GM12878 (cell line): ENCODE data around the gene SPIRE1. TPM values are rescaled to one million over a fixed set of nuclear protein-coding genes. Genes with fewer than 3 reads are reported as not detected.

ENCODE experiments used
- ATAC-seq: fragments of 200-7000 bp; cut with Tn5 transposase; 3 replicates; pipeline ENCODE4 v1.9.1; 2020; ENCODE audit warnings: mild to moderate bottlenecking, moderate library complexity
- BruUV-seq: library from RNA; stranded (reverse); fragments of 400-500 nt; replicated peaks from 2 replicates; lab custom pipeline; 2021; lab: Mats Ljungman, UMichigan
- CTCF ChIA-PET: fragments of 300-600 bp; sonication (Branson Sonifier 250); formaldehyde crosslinking; extraction: SDS; loops from one replicate; lab custom pipeline; 2021; ENCODE audit warnings: inconsistent platforms; lab: Yijun Ruan, JAX
- POLR2A ChIA-PET: fragments of 350-600 bp; formaldehyde crosslinking; extraction: SDS; loops from one replicate; lab custom pipeline; 2021; ENCODE audit warnings: inconsistent platforms; lab: Charles Lee
- RAD21 ChIA-PET: fragments of 300-600 bp; sonication (Branson Sonifier 250); formaldehyde crosslinking; loops from one replicate; lab custom pipeline; 2023; ENCODE audit warnings: antibody characterized with exemption; ENCODE audit not compliant: unreplicated experiment; lab: Charles Lee
- SMC1A ChIA-PET: fragments of 300-600 bp; sonication (Branson Sonifier 250); formaldehyde crosslinking; loops from one replicate; lab custom pipeline; 2023; ENCODE audit not compliant: unreplicated experiment, uncharacterized antibody; lab: Charles Lee
- DNase-seq: peaks from one replicate; pipeline ENCODE4 v3.0.0-alpha.2; 2011; ENCODE audit warnings: low read depth, low spot score
- FAIRE-seq: peaks from 3 replicates; lab custom pipeline; 2011; peaks lifted over from hg19 to GRCh38; lab: Jason Lieb, UNC
- H2AFZ ChIP-seq: 2 replicates; pipeline ENCODE4 v1.6.0; 2011; ENCODE audit warnings: low read depth, low read length, control low read depth; ENCODE audit not compliant: control insufficient read depth
- H3K27ac ChIP-seq: 2 replicates; pipeline ENCODE4 v1.5.1; 2011; ENCODE audit warnings: control low read depth; ENCODE audit not compliant: control insufficient read depth, insufficient read depth
- H3K27me3 ChIP-seq, 2 experiments: replicated peaks in 1 of 2; 2 replicates each; pipeline versions ENCODE4 v1.6.0 to v1.6.1; 2011; ENCODE audit warnings: low read length in 1 of 2; ENCODE audit not compliant: control insufficient read depth in 2 of 2, insufficient read depth in 2 of 2
- H3K36me3 ChIP-seq, 2 experiments: 2 replicates each; pipeline ENCODE4 v1.5.1; 2011; ENCODE audit warnings: low read length in 1 of 2; ENCODE audit not compliant: control insufficient read depth in 2 of 2, insufficient read depth in 2 of 2
- H3K4me1 ChIP-seq: 2 replicates; pipeline ENCODE4 v1.6.1; 2011; ENCODE audit warnings: mild to moderate bottlenecking, low read length, moderate library complexity, mixed read lengths; ENCODE audit not compliant: control insufficient read depth, insufficient read depth
- H3K4me2 ChIP-seq: 2 replicates; pipeline ENCODE4 v1.6.0; 2011; ENCODE audit warnings: control low read depth; ENCODE audit not compliant: control insufficient read depth, insufficient read depth
- H3K4me3 ChIP-seq: fragments of 200-600 bp; sonication (generic); 2 replicates; pipeline ENCODE4 v1.5.1; 2016
- H3K79me2 ChIP-seq: 2 replicates; pipeline ENCODE4 v1.6.0; 2011; ENCODE audit warnings: low read length; ENCODE audit not compliant: control insufficient read depth, insufficient read depth
- H3K9ac ChIP-seq: 2 replicates; pipeline ENCODE4 v1.8.0; 2011; ENCODE audit warnings: low read length, control low read depth, mixed read lengths; ENCODE audit not compliant: control insufficient read depth, insufficient read depth
- H3K9me3 ChIP-seq: replicated peaks from 3 replicates; pipeline ENCODE4 v1.5.1; 2011; ENCODE audit warnings: mild to moderate bottlenecking, low read length; ENCODE audit not compliant: control insufficient read depth, insufficient read depth
- H4K20me1 ChIP-seq: 2 replicates; pipeline ENCODE4 v1.6.0; 2011; ENCODE audit not compliant: control insufficient read depth, insufficient read depth
- DPF2 ChIP-seq: fragments of 450-650 bp; IDR thresholded peaks from 2 replicates; pipeline ENCODE4 v1.6.1; 2017; ENCODE audit warnings: mild to moderate bottlenecking
- EZH2 ChIP-seq: IDR thresholded peaks from 2 replicates; pipeline ENCODE4 v1.6.1; 2012; ENCODE audit warnings: low read depth, mild to moderate bottlenecking, control low read depth, inconsistent platforms, low read length, borderline replicate concordance; ENCODE audit not compliant: control insufficient read depth
- GABPA ChIP-seq: IDR thresholded peaks from 2 replicates; pipeline ENCODE4 v1.6.1; 2014; ENCODE audit warnings: antibody characterized with exemption, low read depth, mild to moderate bottlenecking, inconsistent platforms
- IKZF2 ChIP-seq, 2 experiments: fragments of 450-650 bp; IDR thresholded peaks; 2 replicates each; pipeline ENCODE4 v1.6.1; 2017; ENCODE audit warnings: mild to moderate bottlenecking in 2 of 2, moderate library complexity in 2 of 2
- JUND ChIP-seq: IDR thresholded peaks from 2 replicates; pipeline ENCODE4 v1.6.1; 2012; ENCODE audit warnings: low read depth, mild to moderate bottlenecking, low read length, improper control_type of control experiment, moderate library complexity
- KAT2A ChIP-seq: conservative IDR thresholded peaks from 2 replicates; pipeline ENCODE4 v1.6.1; 2011; ENCODE audit warnings: low read depth, low read length; ENCODE audit not compliant: control insufficient read depth
- MXI1 ChIP-seq: fragments of 150-350 bp; IDR thresholded peaks from 2 replicates; pipeline ENCODE4 v1.6.1; 2011; ENCODE audit warnings: low read depth, mild to moderate bottlenecking, inconsistent platforms, low read length, improper control_type of control experiment
- NFYB ChIP-seq: IDR thresholded peaks from 2 replicates; pipeline ENCODE4 v1.6.1; 2011; ENCODE audit warnings: low read depth, mild to moderate bottlenecking, low read length, improper control_type of control experiment, moderate library complexity; ENCODE audit not compliant: insufficient read depth
- NR2C2 ChIP-seq: IDR thresholded peaks from 2 replicates; pipeline ENCODE4 v1.6.1; 2011; ENCODE audit warnings: borderline replicate concordance, low read depth; ENCODE audit not compliant: control insufficient read depth, insufficient read length
- PML ChIP-seq: IDR thresholded peaks from 2 replicates; pipeline ENCODE4 v1.6.1; 2012; ENCODE audit warnings: low read length, inconsistent platforms
- RB1 ChIP-seq: fragments of 450-650 bp; formaldehyde crosslinking; IDR thresholded peaks from 2 replicates; pipeline ENCODE4 v1.6.1; 2017; ENCODE audit warnings: mild to moderate bottlenecking, borderline replicate concordance
- RCOR1 ChIP-seq: conservative IDR thresholded peaks from 2 replicates; pipeline ENCODE4 v1.6.1; 2012; ENCODE audit warnings: low read depth, low read length, improper control_type of control experiment
- SRF ChIP-seq, 2 experiments: IDR thresholded peaks; 2 replicates each; pipeline ENCODE4 v1.6.1; 2011; ENCODE audit warnings: low read depth in 2 of 2, low read length in 2 of 2, mild to moderate bottlenecking in 1 of 2, moderate library complexity in 1 of 2
- TARDBP ChIP-seq: IDR thresholded peaks from 2 replicates; pipeline ENCODE4 v1.6.1; 2016; ENCODE audit warnings: borderline replicate concordance
- TBL1XR1 ChIP-seq: IDR thresholded peaks from 2 replicates; pipeline ENCODE4 v1.6.1; 2012; ENCODE audit warnings: low read depth, low read length, improper control_type of control experiment
- WGBS: methylation state at CpG from one replicate; pipeline ENCODE4 v1.1.6; 2016; ENCODE audit warnings: low lambda C conversion rate; ENCODE audit not compliant: insufficient replicate concordance, insufficient coverage; ENCODE audit errors: missing lambda C conversion rate; 5-methylcytosine and 5-hydroxymethylcytosine counted together
- in situ Hi-C: fragments of 300-500 bp; cut with MboI; formaldehyde crosslinking; loops from 9 replicates; pipeline ENCODE4 v1.14.3; 2018; ENCODE audit warnings: mixed read lengths
- intact Hi-C: fragments of 100-400 bp; cut with micrococcal nuclease; formaldehyde crosslinking; loops from one replicate; pipeline ENCODE4 v1.14.2; 2022; ENCODE audit not compliant: unreplicated experiment
- polyA plus RNA-seq, 11 experiments: library from polyadenylated mRNA; depleted of rRNA in 4 of 11; unstranded in 6 of 11; stranded (reverse) in 5 of 11; fragments of >200 nt; fragmentation: Nextera tagmentation in 4 of 11; fragmentation: Illumina TruSeq in 1 of 11; extraction: Ambion mirVana in 4 of 11; extraction: Trizol in 1 of 11; gene quantifications; 1 replicate in 1 of 11; 2 replicates in 10 of 11; pipeline versions ENCODE4 v1.2.1 to v1.2.3, GENCODE V29; 2011 to 2016; ENCODE audit warnings: inconsistent platforms in 2 of 11, missing spikeins in 2 of 11, low read depth in 1 of 11
- total RNA-seq, 4 experiments: library from RNA; depleted of rRNA in 3 of 4; stranded (reverse); fragments of >200 nt in 3 of 4; fragmentation: Illumina TruSeq in 1 of 4; extraction: Trizol in 1 of 4; gene quantifications; 2 replicates each; pipeline versions ENCODE4 v1.2.1 to v1.2.3, GENCODE V29; 2013 to 2021
- TF ChIP-seq, protein P1 (sequence below): fragments of 450-650 bp; formaldehyde crosslinking; IDR thresholded peaks from 2 replicates; pipeline ENCODE4 v1.5.0; 2022; ENCODE audit warnings: mild to moderate bottlenecking, missing genetic modification characterization

SPIRE1 gene
- total and polyA plus RNA-seq, 10 of the 15 experiments (the other 5 are each of a cell fraction or from before 2014, with no cell fraction given): 0.18 to 9.2 (median 4.3) TPM

DNA sequence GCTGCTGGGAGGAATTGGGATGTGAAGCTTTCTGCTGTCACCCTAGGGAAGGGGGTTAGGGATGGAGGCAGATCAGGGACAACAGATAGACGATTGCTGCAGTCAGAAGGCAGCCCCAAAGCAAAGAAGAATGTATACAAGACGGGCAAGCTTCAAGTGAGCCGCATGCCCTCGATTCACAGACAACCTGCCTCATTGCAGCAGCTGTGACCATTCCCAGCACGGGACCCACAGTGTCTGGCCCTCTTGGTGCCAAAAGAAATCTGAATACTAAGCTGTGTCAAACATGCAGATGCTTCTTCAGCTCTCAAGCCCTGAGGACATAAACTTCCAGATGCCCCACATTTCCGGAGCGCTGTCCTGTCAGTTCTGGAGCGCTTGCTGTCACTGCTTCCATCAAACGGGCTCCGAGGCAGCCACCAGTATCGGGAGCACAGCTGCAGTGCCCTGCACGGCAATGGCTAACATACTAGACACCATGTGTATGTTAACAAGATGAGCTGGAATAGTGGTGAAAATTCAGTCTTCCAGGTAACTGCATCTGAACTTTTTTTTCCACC lies 216.4 kb downstream of the SPIRE1 start:
- WGBS: 94% methylated on average over 12 of the region's 12 CpGs
- Histone ChIP-seq H3K4me3 (no peak overlapping the region), H3K4me2 (no peak overlapping the region), H3K9ac (no peak overlapping the region), H3K36me3 (no peaks in the 10 kb centered on the region), H3K27ac (no peak overlapping the region), H3K4me1 (no peaks in the 10 kb centered on the region), H3K9me3 (no peaks in the 10 kb centered on the region), H2AFZ (no peak overlapping the region), H3K27me3 (no peaks in the 10 kb centered on the region), H4K20me1 (no peaks in the 10 kb centered on the region), H3K79me2 (no peaks in the 10 kb centered on the region)
- ChIA-PET RAD21 (no interaction called here), SMC1A (no interaction called here), POLR2A (interaction anchor here (0.8 kb wide), 1 partner anchor 121 kb away, joined by 4 read pairs; no protein-coding TSS in a partner anchor), CTCF (interaction anchor here (0.6 kb wide), 1 partner anchor 216 kb away, joined by 3 read pairs; the partner anchor contains the start of gene SPIRE1)
- BruUV-seq: no TSS peak
- ATAC-seq (no peak), FAIRE-seq (no peak), DNase-seq (no peak)
- intact Hi-C loops (no loop called here), in situ Hi-C loops (no loop called here)
- TF ChIP-seq TBL1XR1: no peak
- TF ChIP-seq NR2C2: no peak
- TF ChIP-seq NFYB: no peak
- TF ChIP-seq EZH2: no peak
- TF ChIP-seq PML: no peak
- no peak for TF ChIP-seq RCOR1
- no peak for TF ChIP-seq RB1
- TF ChIP-seq DPF2: no peak

DNA sequence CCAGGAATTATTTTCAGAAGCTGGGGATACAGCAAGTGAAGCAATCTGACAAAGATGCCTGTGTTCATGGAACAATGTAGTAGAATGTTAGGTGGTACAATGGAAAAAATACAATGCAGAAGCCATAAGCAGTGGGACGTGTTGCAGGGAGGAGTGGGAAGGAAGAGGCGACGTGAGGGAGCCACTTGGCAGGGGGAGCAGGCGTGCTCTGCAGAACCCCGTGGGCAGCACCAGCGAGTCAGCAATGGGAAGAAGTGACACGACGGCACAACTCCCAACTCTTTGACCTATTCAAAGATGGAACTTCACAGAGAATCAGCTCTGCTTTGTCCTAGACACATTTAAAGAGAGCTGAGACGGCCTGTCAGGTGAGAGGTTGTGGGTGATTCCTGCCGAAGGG lies 219.7 kb downstream of the SPIRE1 start:
- Histone ChIP-seq H3K36me3 (no peaks in the 10 kb centered on the region), H3K4me3 (no peak overlapping the region), H3K9me3 (no peaks in the 10 kb centered on the region), H3K4me2 (no peak overlapping the region), H3K27me3 (no peaks in the 10 kb centered on the region), H4K20me1 (no peaks in the 10 kb centered on the region), H3K27ac (no peak overlapping the region), H3K9ac (no peak overlapping the region), H2AFZ (no peak overlapping the region), H3K4me1 (no peaks in the 10 kb centered on the region), H3K79me2 (no peaks in the 10 kb centered on the region)
- SMC1A ChIA-PET: no interaction called here
- WGBS: 92% methylated on average over 10 of the region's 10 CpGs
- CTCF ChIA-PET: no interaction called here
- RAD21 ChIA-PET: no interaction called here
- BruUV-seq: no TSS peak
- DNase-seq: no peak
- no peak for ATAC-seq
- POLR2A ChIA-PET: no interaction called here
- no peak for FAIRE-seq
- in situ Hi-C loops: no loop called here
- intact Hi-C loops: no loop called here
- TF ChIP-seq JUND (no peak), IKZF2 (IDR thresholded peaks at IDR 0.05) (no peak), KAT2A (no peak), GABPA (no peak), SRF (IDR thresholded peaks at IDR 0.05; ENCODE audit: low read depth in 2 of 2, low read length in 2 of 2) (no peak), MXI1 (no peak), RCOR1 (no peak), TARDBP (no peak)
- TF ChIP-seq, protein P1, sequence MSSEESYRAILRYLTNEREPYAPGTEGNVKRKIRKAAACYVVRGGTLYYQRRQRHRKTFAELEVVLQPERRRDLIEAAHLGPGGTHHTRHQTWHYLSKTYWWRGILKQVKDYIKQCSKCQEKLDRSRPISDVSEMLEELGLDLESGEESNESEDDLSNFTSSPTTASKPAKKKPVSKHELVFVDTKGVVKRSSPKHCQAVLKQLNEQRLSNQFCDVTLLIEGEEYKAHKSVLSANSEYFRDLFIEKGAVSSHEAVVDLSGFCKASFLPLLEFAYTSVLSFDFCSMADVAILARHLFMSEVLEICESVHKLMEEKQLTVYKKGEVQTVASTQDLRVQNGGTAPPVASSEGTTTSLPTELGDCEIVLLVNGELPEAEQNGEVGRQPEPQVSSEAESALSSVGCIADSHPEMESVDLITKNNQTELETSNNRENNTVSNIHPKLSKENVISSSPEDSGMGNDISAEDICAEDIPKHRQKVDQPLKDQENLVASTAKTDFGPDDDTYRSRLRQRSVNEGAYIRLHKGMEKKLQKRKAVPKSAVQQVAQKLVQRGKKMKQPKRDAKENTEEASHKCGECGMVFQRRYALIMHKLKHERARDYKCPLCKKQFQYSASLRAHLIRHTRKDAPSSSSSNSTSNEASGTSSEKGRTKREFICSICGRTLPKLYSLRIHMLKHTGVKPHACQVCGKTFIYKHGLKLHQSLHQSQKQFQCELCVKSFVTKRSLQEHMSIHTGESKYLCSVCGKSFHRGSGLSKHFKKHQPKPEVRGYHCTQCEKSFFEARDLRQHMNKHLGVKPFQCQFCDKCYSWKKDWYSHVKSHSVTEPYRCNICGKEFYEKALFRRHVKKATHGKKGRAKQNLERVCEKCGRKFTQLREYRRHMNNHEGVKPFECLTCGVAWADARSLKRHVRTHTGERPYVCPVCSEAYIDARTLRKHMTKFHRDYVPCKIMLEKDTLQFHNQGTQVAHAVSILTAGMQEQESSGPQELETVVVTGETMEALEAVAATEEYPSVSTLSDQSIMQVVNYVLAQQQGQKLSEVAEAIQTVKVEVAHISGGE (CRISPR knock-in tag): no peak
